ENCODE data around the gene LBH. TPM values are rescaled to one million over a fixed set of nuclear protein-coding genes. Genes with fewer than 3 reads are reported as not detected.

The LBH gene
- total and polyA plus RNA-seq, 2 donors (not counting 3 experiments of a cell fraction or from before 2014, with no cell fraction given) = 5.3 to 5.5 TPM

- BruUV-seq (replicated peaks) = no TSS peak
- Histone ChIP-seq H3K4me1 (ENCODE audit: control insufficient read depth, extremely low read depth, insufficient read depth, low read length) (no peaks in the 10 kb centered on the region), H3K4me2 (ENCODE audit: insufficient read depth, low read length) (no peak overlapping the region), H2AFZ (ENCODE audit: low read depth, low read length) (no peak overlapping the region), H3K27ac (ENCODE audit: insufficient read depth, low read depth, low read length) (no peak overlapping the region), H3K9me3 (replicated peaks; ENCODE audit: control insufficient read depth, insufficient read depth, low read length) (no peaks in the 10 kb centered on the region), H4K20me1 (replicated peaks; ENCODE audit: control insufficient read depth, extremely low read depth, insufficient read depth, low read length) (no peaks in the 10 kb centered on the region), H3K9ac (replicated peaks; ENCODE audit: extremely low read depth, insufficient read depth, low read length) (no peak overlapping the region), H3K79me2 (ENCODE audit: control insufficient read depth, insufficient read depth, low read length) (no peaks in the 10 kb centered on the region), H3K27me3 (ENCODE audit: control insufficient read depth in 2 of 2, insufficient read depth in 2 of 2, low read length in 2 of 2) (no peaks in the 10 kb centered on the region), H3K4me3 (replicated peaks in 1 of 3; ENCODE audit: insufficient read depth in 1 of 3, low read depth in 1 of 3, low read length in 3 of 3) (no peak overlapping the region), H3K36me3 (ENCODE audit: control insufficient read depth in 2 of 2, extremely low read depth in 1 of 2, insufficient read depth in 2 of 2, low read length in 2 of 2) (no peaks in the 10 kb centered on the region), H3K9me1 (replicated peaks; ENCODE audit: control insufficient read depth, extremely low read depth, insufficient read depth, low read length) (no peaks in the 10 kb centered on the region)
- TF ChIP-seq JUN (IDR thresholded peaks at IDR 0.05; ENCODE audit: borderline replicate concordance, insufficient read depth, insufficient read length, low read depth) = no peak
- no peak for TF ChIP-seq CTCF (IDR thresholded peaks at IDR 0.05; ENCODE audit: extremely low read depth in 1 of 2, insufficient read depth in 1 of 2, low read depth in 1 of 2, low read length in 2 of 2)
- TF ChIP-seq EZH2 (IDR thresholded peaks at IDR 0.05; ENCODE audit: borderline replicate concordance, low read depth, low read length, severe bottlenecking) = no peak
- TF ChIP-seq, protein P1, sequence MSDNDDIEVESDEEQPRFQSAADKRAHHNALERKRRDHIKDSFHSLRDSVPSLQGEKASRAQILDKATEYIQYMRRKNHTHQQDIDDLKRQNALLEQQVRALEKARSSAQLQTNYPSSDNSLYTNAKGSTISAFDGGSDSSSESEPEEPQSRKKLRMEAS (IDR thresholded peaks at IDR 0.05; ENCODE audit: insufficient read depth, insufficient read length) = no peak
- intact Hi-C loops (cut with micrococcal nuclease) (no loop called here), dilution Hi-C loops (cut with MboI; ENCODE audit: extremely low pct_ligation_motif_present, low sequenced_read_pairs) (no loop called here)
- DNase-seq (ENCODE audit: low read depth, low spot score) (no peak), FAIRE-seq (no peak)
- CTCF ChIA-PET = no interaction called here
- POLR2A ChIA-PET = no interaction called here
These were observed 47.3 kb upstream of the LBH start for GRCh38 chr2:30184035-30184434.

DNA sequence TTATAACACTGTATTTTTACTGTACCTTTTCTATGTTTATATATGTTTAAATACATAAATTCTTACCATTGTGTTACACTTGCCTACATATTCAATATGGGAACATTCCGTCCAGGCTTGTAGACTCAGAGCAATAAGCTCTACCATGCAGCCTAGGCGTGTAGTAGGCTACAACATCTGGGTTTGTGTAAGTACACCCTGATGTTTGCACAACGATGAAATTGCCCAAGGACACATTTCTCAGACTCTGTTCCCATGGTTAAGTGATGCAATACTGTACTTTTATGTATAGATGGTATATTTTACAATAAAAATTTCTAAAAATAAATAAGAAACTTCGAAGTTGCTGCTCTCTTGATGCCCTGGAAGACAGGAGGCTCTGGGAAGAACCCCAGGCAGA, 46.2 kb upstream of the LBH start:
- no peak for TF ChIP-seq CTCF (IDR thresholded peaks at IDR 0.05; ENCODE audit: extremely low read depth in 1 of 2, insufficient read depth in 1 of 2, low read depth in 1 of 2, low read length in 2 of 2)
- TF ChIP-seq JUN (IDR thresholded peaks at IDR 0.05; ENCODE audit: borderline replicate concordance, insufficient read depth, insufficient read length, low read depth) = no peak

More for the DNA sequence above, 46.2 kb upstream of the LBH start:
- no peak overlapping the region for H3K27ac ChIP-seq (ENCODE audit: insufficient read depth, low read depth, low read length)
- H3K4me1 ChIP-seq (ENCODE audit: control insufficient read depth, extremely low read depth, insufficient read depth, low read length) = no peaks in the 10 kb centered on the region
- no peaks in the 10 kb centered on the region for H3K27me3 ChIP-seq (ENCODE audit: control insufficient read depth in 2 of 2, insufficient read depth in 2 of 2, low read length in 2 of 2)
- DNase-seq (ENCODE audit: low read depth, low spot score) (no peak), FAIRE-seq (no peak)
- no peak overlapping the region for H2AFZ ChIP-seq (ENCODE audit: low read depth, low read length)
- H3K9ac ChIP-seq (replicated peaks; ENCODE audit: extremely low read depth, insufficient read depth, low read length) = no peak overlapping the region
- no peaks in the 10 kb centered on the region for H3K36me3 ChIP-seq (ENCODE audit: control insufficient read depth in 2 of 2, extremely low read depth in 1 of 2, insufficient read depth in 2 of 2, low read length in 2 of 2)
- intact Hi-C loops (cut with micrococcal nuclease) = no loop called here
- CTCF ChIA-PET = interaction anchor here (0.7 to 1.2 kb wide), 2 partner anchors 20 to 526 kb away, joined by 3 to 5 read pairs; no protein-coding TSS in a partner anchor
- no peaks in the 10 kb centered on the region for H3K9me3 ChIP-seq (replicated peaks; ENCODE audit: control insufficient read depth, insufficient read depth, low read length)
- H4K20me1 ChIP-seq (replicated peaks; ENCODE audit: control insufficient read depth, extremely low read depth, insufficient read depth, low read length) = no peaks in the 10 kb centered on the region
- dilution Hi-C loops (cut with MboI; ENCODE audit: extremely low pct_ligation_motif_present, low sequenced_read_pairs) = no loop called here
- no peaks in the 10 kb centered on the region for H3K9me1 ChIP-seq (replicated peaks; ENCODE audit: control insufficient read depth, extremely low read depth, insufficient read depth, low read length)
- POLR2A ChIA-PET = no interaction called here
- H3K4me2 ChIP-seq (ENCODE audit: insufficient read depth, low read length) = no peak overlapping the region
- H3K79me2 ChIP-seq (ENCODE audit: control insufficient read depth, insufficient read depth, low read length) = no peaks in the 10 kb centered on the region
- no TSS peak for BruUV-seq (replicated peaks)
- H3K4me3 ChIP-seq (replicated peaks in 1 of 3; ENCODE audit: insufficient read depth in 1 of 3, low read depth in 1 of 3, low read length in 3 of 3) = no peak overlapping the region

All from endothelial cell of umbilical vein (primary cell).